Neuronal stem cell (in vitro differentiated cells): ENCODE measurements around the gene MRFAP1.

Experiments
- DNase-seq: peaks from one replicate; pipeline ENCODE4 v3.0.0-alpha.2; 2013; ENCODE audit warnings: low spot score
- H2AFZ ChIP-seq: one replicate; pipeline ENCODE4 v1.6.1; 2013; ENCODE audit warnings: mild to moderate bottlenecking, low read length, inconsistent platforms
- H2AK5ac ChIP-seq: 2 replicates; pipeline ENCODE4 v1.6.1; 2013; ENCODE audit warnings: low read depth, mild to moderate bottlenecking, inconsistent platforms, low read length, moderate library complexity, mixed read lengths
- H2BK120ac ChIP-seq: 2 replicates; pipeline ENCODE4 v1.6.1; 2013; ENCODE audit warnings: low read depth, mild to moderate bottlenecking, inconsistent platforms, low read length, moderate library complexity, mixed read lengths
- H2BK12ac ChIP-seq: one replicate; pipeline ENCODE4 v1.6.1; 2013; ENCODE audit warnings: low read length, inconsistent platforms
- H2BK15ac ChIP-seq: 2 replicates; pipeline ENCODE4 v1.6.1; 2013; ENCODE audit warnings: mild to moderate bottlenecking, low read length, inconsistent platforms, mixed read lengths
- H2BK5ac ChIP-seq: one replicate; pipeline ENCODE4 v1.6.1; 2013; ENCODE audit warnings: inconsistent platforms, mild to moderate bottlenecking, low read length, moderate library complexity
- H3K14ac ChIP-seq: one replicate; pipeline ENCODE4 v1.6.1; 2013; ENCODE audit warnings: low read length, inconsistent platforms
- H3K18ac ChIP-seq: 2 replicates; pipeline ENCODE4 v1.6.1; 2013; ENCODE audit warnings: low read length, inconsistent platforms
- H3K23ac ChIP-seq: 2 replicates; pipeline ENCODE4 v1.6.1; 2013; ENCODE audit warnings: low read depth, mild to moderate bottlenecking, mixed read lengths, low read length, inconsistent platforms; ENCODE audit not compliant: poor library complexity
- H3K27ac ChIP-seq: replicated peaks from 3 replicates; pipeline ENCODE4 v1.5.1; 2013; ENCODE audit warnings: low read length, inconsistent platforms
- H3K27me3 ChIP-seq, 3 experiments: 2 replicates each; pipeline ENCODE4 v1.6.1; 2013; ENCODE audit warnings: low read length in 3 of 3, mild to moderate bottlenecking in 2 of 3, inconsistent platforms in 1 of 3, low read depth in 1 of 3, mixed read lengths in 1 of 3, moderate library complexity in 1 of 3; ENCODE audit not compliant: control insufficient read depth in 3 of 3, insufficient read depth in 3 of 3
- H3K36me3 ChIP-seq, 2 donors: replicated peaks in 1 of 2; 2 replicates each; pipeline ENCODE4 v1.6.1; 2013; ENCODE audit warnings: low read length in 2 of 2; ENCODE audit not compliant: control insufficient read depth in 2 of 2, insufficient read depth in 2 of 2
- H3K4ac ChIP-seq: 2 replicates; pipeline ENCODE4 v1.6.1; 2013; ENCODE audit warnings: inconsistent platforms, mild to moderate bottlenecking, low read length, moderate library complexity
- H3K4me1 ChIP-seq, 2 donors: 1 replicate in 1 of 2; 2 replicates in 1 of 2; pipeline ENCODE4 v1.6.1; 2013; ENCODE audit warnings: low read length in 2 of 2, low read depth in 1 of 2; ENCODE audit not compliant: control insufficient read depth in 2 of 2, insufficient read depth in 1 of 2
- H3K4me2 ChIP-seq: one replicate; pipeline ENCODE4 v1.6.1; 2013; ENCODE audit warnings: mild to moderate bottlenecking, low read length, inconsistent platforms; ENCODE audit not compliant: insufficient read depth, poor library complexity, severe bottlenecking
- H3K4me3 ChIP-seq, 2 donors: 2 replicates each; pipeline ENCODE4 v1.5.1; 2013; ENCODE audit warnings: low read length in 2 of 2, mild to moderate bottlenecking in 2 of 2, inconsistent platforms in 1 of 2, moderate library complexity in 1 of 2
- H3K79me1 ChIP-seq: one replicate; pipeline ENCODE4 v1.6.1; 2013; ENCODE audit warnings: low read depth, mild to moderate bottlenecking, inconsistent platforms, low read length, moderate library complexity
- H3K9ac ChIP-seq: one replicate; pipeline ENCODE4 v1.6.1; 2013; ENCODE audit warnings: mild to moderate bottlenecking, low read depth, low read length, inconsistent platforms; ENCODE audit not compliant: poor library complexity
- H3K9me3 ChIP-seq, 2 donors: replicated peaks in 1 of 2; 2 replicates each; pipeline versions ENCODE3 to v1.6.1; 2013; ENCODE audit warnings: low read length in 2 of 2, mild to moderate bottlenecking in 2 of 2, inconsistent platforms in 1 of 2, low read depth in 1 of 2, mixed read lengths in 1 of 2, moderate library complexity in 1 of 2; ENCODE audit not compliant: control insufficient read depth in 2 of 2, insufficient read depth in 1 of 2
- H4K8ac ChIP-seq: one replicate; pipeline ENCODE4 v1.6.1; 2013; ENCODE audit warnings: low read depth, mild to moderate bottlenecking, inconsistent platforms, low read length, moderate library complexity
- H4K91ac ChIP-seq: one replicate; pipeline ENCODE4 v1.6.1; 2013; ENCODE audit warnings: low read length, low read depth, mild to moderate bottlenecking, inconsistent platforms; ENCODE audit not compliant: poor library complexity
- WGBS, 2 donors: extraction: QIAGEN DNeasy Blood & Tissue Kit; methylation state at CpG; one replicate each; pipeline ENCODE4 v1.1.7; 2013; ENCODE audit warnings: missing lambda C conversion rate in 2 of 2, mixed read lengths in 1 of 2; ENCODE audit not compliant: insufficient read length in 2 of 2, insufficient replicate concordance in 1 of 2; ENCODE audit errors: extremely low coverage in 2 of 2; 5-methylcytosine and 5-hydroxymethylcytosine counted together

MRFAP1 gene

DNA sequence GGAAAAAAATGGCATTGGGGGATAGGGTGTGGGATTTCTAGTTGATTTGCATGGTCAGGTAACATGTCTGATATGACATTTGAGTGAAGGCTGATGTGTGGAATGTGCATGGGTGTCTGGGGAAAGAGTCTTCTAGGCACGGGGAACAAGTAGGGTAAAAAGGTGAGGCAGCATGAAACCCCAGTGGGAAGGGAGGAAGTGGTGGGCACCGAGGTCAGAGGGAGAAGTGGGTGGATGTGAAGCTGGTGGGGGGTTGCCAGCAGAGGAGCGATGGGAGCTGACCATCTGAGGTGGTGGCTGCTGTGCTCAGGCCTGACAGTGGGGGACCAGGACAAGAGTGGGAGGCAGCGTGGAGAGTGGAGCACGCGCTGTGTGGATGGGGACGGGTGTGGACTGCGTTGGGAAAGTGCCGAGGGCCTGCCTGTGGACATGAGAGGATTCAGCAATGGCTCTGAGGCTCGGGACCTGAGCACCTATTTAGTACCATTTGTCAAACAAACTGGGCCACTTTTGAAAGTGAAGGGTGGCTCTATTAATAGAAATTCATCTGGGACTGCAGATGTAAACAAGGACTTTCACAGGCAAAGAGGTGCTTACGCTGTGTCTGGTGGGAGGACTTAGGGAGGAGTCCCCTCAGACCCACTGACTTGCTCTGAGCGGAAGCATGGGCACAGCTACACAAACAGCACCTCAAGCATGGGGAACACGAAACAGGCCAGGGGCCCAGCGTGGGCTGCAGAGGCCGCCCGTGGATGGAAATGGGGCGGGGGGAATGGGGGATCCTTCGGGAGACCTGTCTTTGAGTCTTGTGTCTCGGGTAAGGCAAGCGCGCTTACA lies 36.5 kb downstream of the MRFAP1 start:
- Histone ChIP-seq H4K8ac (no peak overlapping the region), H3K79me1 (peaks cover 8% of the 10 kb centered on the region), H4K91ac (no peak overlapping the region), H3K36me3 (peaks cover 13 to 23% of the 10 kb centered on the region in 2 donors), H3K4me1 (peaks cover 0 to 8% of the 10 kb centered on the region in 2 donors), H2BK5ac (no peak overlapping the region), H2BK120ac (no peak overlapping the region), H3K27me3 (peaks cover 0 to 6% (median 0%) of the 10 kb centered on the region in 3 experiments), H2AK5ac (no peak overlapping the region), H3K27ac (no peak overlapping the region), H3K14ac (no peak overlapping the region), H2AFZ (no peak overlapping the region), H3K23ac (peak overlapping the region; percentile 66), H3K4ac (no peak overlapping the region), H3K4me3 (peak overlapping the region in 1 of 2 donors; percentile 61), H3K9ac (no peak overlapping the region), H3K9me3 (peaks cover 0 to 3% of the 10 kb centered on the region in 2 donors), H2BK15ac (no peak overlapping the region), H3K4me2 (no peak overlapping the region), H2BK12ac (no peak overlapping the region), H3K18ac (no peak overlapping the region)
- no peak for DNase-seq
- no CpG with 5 or more reads among the region's 21 CpGs for WGBS, 2 donors

DNA sequence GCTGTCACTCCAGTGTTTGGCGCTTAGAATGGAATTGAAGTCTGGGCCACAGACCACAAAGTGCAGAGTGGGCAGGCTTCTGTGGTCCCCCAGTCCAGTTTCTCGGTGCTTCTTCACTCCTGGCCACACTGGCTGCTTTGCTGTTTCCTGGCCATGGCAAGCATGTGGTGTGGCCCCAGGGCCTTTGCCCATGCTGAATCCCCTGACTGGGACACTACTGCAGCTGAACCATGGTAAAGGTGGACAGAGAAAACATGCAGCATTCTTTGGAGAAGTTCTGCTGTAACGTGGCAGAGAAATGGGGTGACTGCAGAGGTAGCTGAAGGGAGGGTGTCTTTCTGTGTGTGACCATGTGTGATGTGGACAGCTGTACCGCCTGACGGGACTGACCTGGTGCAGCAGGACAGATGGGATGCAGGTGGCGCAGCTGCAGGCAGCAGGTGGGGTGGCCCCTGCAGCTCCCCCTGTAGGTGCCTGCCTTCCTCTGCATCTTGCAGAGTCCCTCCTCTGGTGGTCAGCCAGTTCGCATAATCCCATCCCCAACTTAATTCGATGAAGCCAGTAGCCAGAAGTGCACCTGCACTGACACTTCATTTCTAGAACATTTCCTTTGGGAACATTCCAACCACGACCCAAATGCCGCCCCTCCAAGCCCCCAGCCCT lies 40.0 kb downstream of the MRFAP1 start:
- peak overlapping the region; percentile 50 for H2BK5ac ChIP-seq

DNA sequence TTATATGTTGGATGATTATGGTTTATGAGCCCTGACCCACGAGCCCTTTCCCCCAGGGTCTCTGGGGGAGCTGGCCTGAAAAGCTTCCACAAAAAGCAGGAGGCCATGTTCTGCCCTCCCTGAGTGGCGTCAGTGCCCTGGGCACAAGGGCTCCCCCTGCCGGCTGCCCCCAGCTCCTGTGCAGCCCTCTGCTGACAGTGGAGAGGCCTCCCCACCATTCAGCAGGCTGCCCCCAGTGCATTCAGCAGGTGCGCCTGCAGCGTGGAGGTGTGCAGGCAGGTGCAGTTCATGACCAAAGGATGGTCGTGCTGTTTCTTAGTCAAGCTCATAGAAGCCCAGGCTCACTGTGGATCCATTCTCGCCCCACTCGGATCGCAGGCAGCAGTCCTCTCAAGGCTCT lies 40.7 kb downstream of the MRFAP1 start:
- no peak overlapping the region for H3K14ac ChIP-seq
- peak overlapping the region; percentile 50 for H2BK5ac ChIP-seq
- no peak overlapping the region for H3K9ac ChIP-seq
- no peak overlapping the region for H4K91ac ChIP-seq
- H2BK15ac ChIP-seq, result no peak overlapping the region
- no CpG with 5 or more reads among the region's 9 CpGs for WGBS, 2 donors
- peaks cover 5% of the 10 kb centered on the region for H3K79me1 ChIP-seq
- H3K4me3 ChIP-seq, result no peak overlapping the region
- no peak overlapping the region for H2AFZ ChIP-seq
- peak overlapping the region; percentile 93 for H4K8ac ChIP-seq
- no peaks in the 10 kb centered on the region for H3K9me3 ChIP-seq
- no peaks in the 10 kb centered on the region for H3K27me3 ChIP-seq
- H3K36me3 ChIP-seq, result peaks cover 6 to 11% of the 10 kb centered on the region in 2 donors
- peaks cover 0 to 2% of the 10 kb centered on the region in 2 donors for H3K4me1 ChIP-seq
- H2BK12ac ChIP-seq, result no peak overlapping the region
- H3K18ac ChIP-seq, result no peak overlapping the region
- H2AK5ac ChIP-seq, result no peak overlapping the region
- H3K4ac ChIP-seq, result no peak overlapping the region
- no peak for DNase-seq
- H2BK120ac ChIP-seq, result no peak overlapping the region
- no peak overlapping the region for H3K27ac ChIP-seq
- peak overlapping the region; percentile 77 for H3K23ac ChIP-seq
- no peak overlapping the region for H3K4me2 ChIP-seq

More for the DNA sequence above, 40.0 kb downstream of the MRFAP1 start:
- peaks cover 10 to 18% of the 10 kb centered on the region in 2 donors for H3K36me3 ChIP-seq
- H3K4me2 ChIP-seq, result no peak overlapping the region
- H3K4me1 ChIP-seq, result peaks cover 0 to 4% of the 10 kb centered on the region in 2 donors
- H2BK120ac ChIP-seq, result no peak overlapping the region
- H3K9me3 ChIP-seq, result peaks cover 0 to 3% of the 10 kb centered on the region in 2 donors
- no peak overlapping the region for H3K18ac ChIP-seq
- no peak overlapping the region for H2BK15ac ChIP-seq
- no peak overlapping the region for H2AK5ac ChIP-seq
- H3K14ac ChIP-seq, result peak overlapping the region; percentile 1
- no peaks in the 10 kb centered on the region for H3K27me3 ChIP-seq
- no peak for DNase-seq
- H4K8ac ChIP-seq, result no peak overlapping the region
- H3K27ac ChIP-seq, result no peak overlapping the region
- peak overlapping the region in 1 of 2 donors; percentile 27 for H3K4me3 ChIP-seq
- H2BK12ac ChIP-seq, result no peak overlapping the region
- H2AFZ ChIP-seq, result no peak overlapping the region
- no CpG with 5 or more reads among the region's 10 CpGs for WGBS, 2 donors
- no peak overlapping the region for H3K23ac ChIP-seq
- H3K9ac ChIP-seq, result no peak overlapping the region
- peaks cover 5% of the 10 kb centered on the region for H3K79me1 ChIP-seq
- H3K4ac ChIP-seq, result no peak overlapping the region
- H4K91ac ChIP-seq, result no peak overlapping the region
